ENCODE measurements around the gene WNT7B.

WNT7B gene

GRCh38 chr22:45896964-45897538, 79.9 kb downstream of the WNT7B start:
- TF ChIP-seq CTCF (IDR thresholded peaks at IDR 0.05): no peak
- Mint-ChIP-seq H3K4me3 (no peak overlapping the region), H3K27me3 (ENCODE audit: low read depth, poor library complexity) (peaks cover 21% of the 10 kb centered on the region), H3K9me3 (no peaks in the 10 kb centered on the region), H3K27ac (no peak overlapping the region), H3K4me1 (no peaks in the 10 kb centered on the region), H3K36me3 (ENCODE audit: low read depth) (no peaks in the 10 kb centered on the region)
- DNase-seq: no peak

GRCh38 chr22:45896153-45896951, 80.6 kb downstream of the WNT7B start:
- Mint-ChIP-seq H3K4me1 (no peaks in the 10 kb centered on the region), H3K9me3 (no peaks in the 10 kb centered on the region), H3K36me3 (ENCODE audit: low read depth) (no peaks in the 10 kb centered on the region), H3K4me3 (no peak overlapping the region), H3K27me3 (ENCODE audit: low read depth, poor library complexity) (peaks cover 20% of the 10 kb centered on the region), H3K27ac (no peak overlapping the region)
- no peak for TF ChIP-seq CTCF (IDR thresholded peaks at IDR 0.05)
- no peak for DNase-seq

- TF ChIP-seq CTCF (IDR thresholded peaks at IDR 0.05): no peak
- no peak overlapping the region for H3K27ac Mint-ChIP-seq
- no peaks in the 10 kb centered on the region for H3K36me3 Mint-ChIP-seq (ENCODE audit: low read depth)
- DNase-seq: no peak
- peaks cover 17% of the 10 kb centered on the region for H3K27me3 Mint-ChIP-seq (ENCODE audit: low read depth, poor library complexity)
- no peaks in the 10 kb centered on the region for H3K9me3 Mint-ChIP-seq
- no peaks in the 10 kb centered on the region for H3K4me1 Mint-ChIP-seq
- H3K4me3 Mint-ChIP-seq: no peak overlapping the region
These were observed 81.4 kb downstream of the WNT7B start for GRCh38 chr22:45895436-45896152.

GRCh38 chr22:45893516-45893915, 83.4 kb downstream of the WNT7B start:
- H3K36me3 Mint-ChIP-seq (ENCODE audit: low read depth): no peaks in the 10 kb centered on the region
- H3K4me1 Mint-ChIP-seq: no peaks in the 10 kb centered on the region

GRCh38 chr22:45892681-45893461, 84.1 kb downstream of the WNT7B start:
- H3K27me3 Mint-ChIP-seq (ENCODE audit: low read depth, poor library complexity): peaks cover 5% of the 10 kb centered on the region
- no peaks in the 10 kb centered on the region for H3K4me1 Mint-ChIP-seq
- no peak overlapping the region for H3K4me3 Mint-ChIP-seq
- no peaks in the 10 kb centered on the region for H3K9me3 Mint-ChIP-seq
- no peak for TF ChIP-seq CTCF (IDR thresholded peaks at IDR 0.05)
- DNase-seq: no peak
- no peaks in the 10 kb centered on the region for H3K36me3 Mint-ChIP-seq (ENCODE audit: low read depth)
- no peak overlapping the region for H3K27ac Mint-ChIP-seq

More at GRCh38 chr22:45893516-45893915, 83.4 kb downstream of the WNT7B start:
- no peak for DNase-seq
- no peak for TF ChIP-seq CTCF (IDR thresholded peaks at IDR 0.05)
- H3K9me3 Mint-ChIP-seq: no peaks in the 10 kb centered on the region
- H3K27ac Mint-ChIP-seq: no peak overlapping the region
- H3K27me3 Mint-ChIP-seq (ENCODE audit: low read depth, poor library complexity): peaks cover 5% of the 10 kb centered on the region
- no peak overlapping the region for H3K4me3 Mint-ChIP-seq

Data from nephron progenitor cell (in vitro differentiated cells).